Medulla oblongata (tissue), 1 donor: ENCODE measurements around the gene CCSER1.

ENCODE experiments used
- DNase-seq: peaks from one replicate; pipeline ENCODE4 v3.0.0-alpha.2; 2015; ENCODE audit errors: extremely low spot score

Gene CCSER1

GRCh38 chr4:90128961-90129495 is 1.8 kb downstream of the CCSER1 start:
- DNase-seq: no peak

DNA sequence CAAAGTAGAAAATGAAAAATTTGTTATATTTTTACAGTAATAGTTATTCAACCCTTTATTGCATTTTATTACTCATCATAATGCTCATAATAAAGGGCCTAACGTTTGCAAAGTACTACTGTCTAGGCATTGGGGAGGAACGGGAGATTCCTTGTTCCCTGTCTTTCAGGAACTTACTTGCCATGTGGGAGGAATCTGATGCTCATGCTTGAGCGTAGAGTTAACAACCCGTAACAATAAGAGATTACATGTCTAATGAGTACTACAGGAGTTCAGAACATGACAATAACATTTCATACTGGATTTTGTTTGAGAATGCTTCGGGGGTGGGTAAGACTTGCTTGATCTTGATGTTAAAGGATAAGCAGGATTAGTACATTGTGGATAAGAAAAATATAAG is 2.9 kb downstream of the CCSER1 start:
- DNase-seq: no peak

DNA sequence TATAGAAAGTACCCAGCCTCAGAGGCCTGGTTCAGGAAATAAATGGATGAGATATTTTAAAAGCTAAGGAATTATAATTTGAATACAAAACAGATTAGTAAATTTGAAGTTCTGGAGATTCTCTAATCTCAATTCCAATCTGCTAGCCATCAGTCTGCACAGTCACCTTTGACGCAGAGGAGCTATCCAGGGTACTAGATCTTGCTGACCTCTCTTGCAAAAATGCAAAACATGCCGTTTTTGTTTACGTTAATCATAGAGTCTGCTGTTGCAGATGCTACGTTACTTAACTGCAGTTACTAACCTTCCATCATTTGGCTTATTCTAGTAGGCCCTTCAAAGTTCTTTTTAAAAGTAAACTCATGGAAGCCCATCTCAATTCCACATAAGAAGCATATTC is 10.4 kb downstream of the CCSER1 start:
- no peak for DNase-seq

DNA sequence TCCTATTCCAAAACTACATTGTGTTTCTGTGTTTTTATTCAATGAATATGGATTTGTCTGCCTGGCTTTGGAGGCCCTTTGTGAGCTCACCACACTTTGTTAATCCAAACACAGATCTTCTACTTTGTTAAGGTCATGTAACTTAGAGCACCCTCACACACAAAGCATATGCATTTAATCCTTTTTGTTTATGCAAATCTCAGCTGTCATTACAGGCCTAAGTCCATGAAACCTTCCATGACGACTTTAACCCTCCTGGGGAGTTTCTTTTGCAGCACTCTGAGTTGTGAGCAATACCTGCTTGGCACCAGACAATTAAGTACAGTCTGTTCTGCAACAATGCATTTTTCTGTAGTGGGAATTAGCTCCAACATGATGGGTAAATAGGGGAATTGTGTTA is 14.9 kb downstream of the CCSER1 start:
- no peak for DNase-seq

DNA sequence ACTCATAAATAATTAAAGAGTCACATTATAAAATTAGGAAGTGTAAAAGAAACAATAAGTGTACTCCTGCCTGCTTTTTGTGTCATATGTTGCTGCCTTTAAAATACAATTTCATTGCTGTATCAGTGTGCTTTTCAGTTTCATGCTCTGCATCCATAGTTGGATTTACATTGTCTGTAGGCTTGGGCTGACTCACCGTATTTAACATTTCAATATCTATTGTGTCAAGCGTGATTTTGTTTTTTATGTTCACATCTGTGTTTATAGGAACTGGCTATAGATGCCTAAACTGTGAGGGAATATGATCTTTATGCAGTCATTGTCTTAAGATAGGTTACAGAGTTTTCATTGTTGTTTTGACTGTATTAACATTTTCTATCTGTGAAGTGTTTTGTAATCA is 18.1 kb downstream of the CCSER1 start:
- no peak for DNase-seq

- DNase-seq: no peak
These were observed 19.1 kb downstream of the CCSER1 start for GRCh38 chr4:90146306-90146705.

DNA sequence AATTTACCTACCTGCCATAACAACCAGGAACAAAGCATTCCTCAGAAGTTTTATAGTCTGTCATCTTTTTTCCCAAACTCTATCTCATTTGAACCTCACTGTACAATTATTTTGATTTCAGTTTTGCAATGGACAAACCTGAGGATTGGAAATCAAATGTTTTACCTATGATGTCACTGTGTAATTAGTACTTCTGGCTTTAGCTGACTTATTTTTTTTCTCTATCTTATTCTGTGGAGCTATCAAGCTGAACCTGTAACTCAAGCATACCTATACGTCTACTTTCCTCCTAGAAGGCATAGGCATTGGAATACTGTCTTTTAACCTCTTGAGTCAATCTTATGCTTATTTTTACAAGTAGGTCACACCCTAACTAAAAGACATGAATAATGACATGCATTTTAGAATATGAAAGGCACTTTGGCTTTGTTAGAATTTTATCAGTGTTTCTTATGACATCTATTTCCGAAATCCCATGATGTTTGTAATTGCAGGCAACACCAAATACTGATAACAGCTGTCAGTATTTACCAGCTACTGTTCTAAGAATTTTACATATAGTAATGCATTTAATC is 21.5 kb downstream of the CCSER1 start:
- DNase-seq: no peak

- DNase-seq: no peak
These were observed 24.8 kb downstream of the CCSER1 start for GRCh38 chr4:90152024-90152423.

DNA sequence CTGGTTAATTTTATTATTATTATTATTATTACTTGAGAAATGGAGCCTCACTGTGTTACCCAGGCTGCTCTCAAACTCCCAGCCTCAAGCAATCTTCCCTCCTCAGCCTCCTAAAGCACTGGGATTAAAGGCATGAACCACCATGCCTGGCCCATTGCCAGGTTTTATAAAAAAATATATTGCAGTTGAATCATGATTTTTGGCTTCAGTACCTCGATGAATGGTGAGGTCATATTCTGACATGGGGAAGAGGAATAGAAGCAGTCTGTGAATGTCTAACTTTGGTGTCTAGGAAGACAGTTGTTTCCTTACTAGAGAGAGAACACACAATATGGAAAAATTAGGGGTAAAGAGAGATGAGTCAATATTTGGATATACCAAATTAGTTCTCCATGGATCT is 32.0 kb downstream of the CCSER1 start:
- DNase-seq: no peak

DNA sequence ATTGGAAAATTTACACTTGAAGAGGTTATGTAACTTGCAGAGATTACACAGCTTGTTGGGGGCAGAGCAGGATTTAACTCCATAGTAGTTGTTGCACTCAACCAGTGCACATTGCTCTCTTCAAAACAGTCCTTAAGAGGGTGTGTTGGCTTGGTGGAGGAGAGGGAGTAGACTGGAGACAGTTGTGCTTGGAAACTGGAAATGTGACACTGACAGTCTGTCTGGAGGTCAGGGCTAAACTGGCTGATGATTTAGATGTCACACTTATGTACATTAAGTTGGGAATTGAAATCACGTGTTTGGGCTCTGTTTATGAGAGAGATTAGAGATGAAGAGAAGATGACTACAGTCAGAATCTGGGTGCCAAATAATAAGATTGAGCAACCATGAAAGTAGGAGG is 32.9 kb downstream of the CCSER1 start:
- no peak for DNase-seq

GRCh38 chr4:90162566-90162965 is 35.4 kb downstream of the CCSER1 start:
- no peak for DNase-seq

GRCh38 chr4:90163872-90164271 is 36.7 kb downstream of the CCSER1 start:
- DNase-seq: no peak

GRCh38 chr4:90165883-90166282 is 38.7 kb downstream of the CCSER1 start:
- no peak for DNase-seq

GRCh38 chr4:90171491-90171890 is 44.3 kb downstream of the CCSER1 start:
- DNase-seq: no peak

DNA sequence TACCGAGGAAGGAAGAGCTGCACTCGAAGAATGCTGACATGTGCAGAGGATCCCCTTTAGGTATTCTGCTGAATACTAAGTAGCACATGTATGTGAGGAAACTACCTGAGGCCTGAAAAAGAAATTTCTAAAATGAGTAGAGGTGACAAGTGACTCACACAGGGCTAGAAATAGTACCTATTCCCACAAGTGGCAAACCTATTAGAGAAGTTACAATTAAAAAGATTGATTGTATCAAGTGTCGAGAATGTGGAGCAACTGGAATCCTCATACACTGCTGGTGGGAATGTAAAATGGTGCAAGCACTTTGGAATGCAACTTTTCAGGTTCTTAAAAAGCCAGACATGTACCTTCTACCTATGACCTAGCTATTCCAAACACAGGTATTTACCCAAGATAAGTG is 47.4 kb downstream of the CCSER1 start:
- no peak for DNase-seq

- no peak for DNase-seq
These were observed 54.5 kb downstream of the CCSER1 start for GRCh38 chr4:90181644-90182043.

DNA sequence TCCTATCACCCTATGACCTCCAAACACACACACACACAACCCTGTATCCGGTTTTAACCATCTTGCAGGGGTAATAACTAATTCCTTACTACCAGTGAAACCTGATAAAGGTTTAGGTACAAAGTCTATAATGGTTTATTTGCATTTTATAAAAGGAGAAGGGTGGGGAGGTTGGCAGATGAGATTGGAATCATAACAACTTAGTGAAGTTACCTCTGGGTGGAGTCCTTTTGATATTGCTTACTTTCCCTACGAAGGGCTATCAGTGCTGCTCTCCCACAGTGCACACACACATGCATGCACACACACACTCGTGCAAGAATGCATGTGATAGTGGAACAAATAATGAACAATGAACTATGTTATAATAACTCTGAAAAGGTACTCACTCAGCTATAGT is 56.1 kb downstream of the CCSER1 start:
- no peak for DNase-seq

DNA sequence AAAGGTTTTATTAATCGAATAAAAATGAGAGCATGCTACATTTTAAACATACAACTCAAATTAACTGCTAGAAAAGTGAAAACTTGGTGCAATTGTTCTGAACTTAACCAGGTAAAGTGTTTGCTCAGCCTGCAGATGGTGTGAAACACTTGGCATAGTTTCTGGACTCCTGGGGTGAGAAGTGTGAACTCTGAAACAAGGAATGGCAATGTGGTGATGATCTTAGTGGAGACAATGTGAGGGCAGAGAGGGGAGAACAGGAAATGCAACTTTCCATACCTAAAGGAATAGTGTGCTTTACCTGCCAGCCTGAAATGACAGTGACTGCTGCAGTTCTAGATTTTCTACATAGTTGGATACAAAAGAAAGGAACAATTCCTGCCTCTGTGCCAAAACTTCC is 57.4 kb downstream of the CCSER1 start:
- DNase-seq: no peak

- no peak for DNase-seq
These were observed 58.2 kb downstream of the CCSER1 start for GRCh38 chr4:90185416-90185815.

GRCh38 chr4:90186229-90186628 is 59.0 kb downstream of the CCSER1 start:
- DNase-seq: no peak

- DNase-seq: no peak
These were observed 60.1 kb downstream of the CCSER1 start for GRCh38 chr4:90187148-90187884.

DNA sequence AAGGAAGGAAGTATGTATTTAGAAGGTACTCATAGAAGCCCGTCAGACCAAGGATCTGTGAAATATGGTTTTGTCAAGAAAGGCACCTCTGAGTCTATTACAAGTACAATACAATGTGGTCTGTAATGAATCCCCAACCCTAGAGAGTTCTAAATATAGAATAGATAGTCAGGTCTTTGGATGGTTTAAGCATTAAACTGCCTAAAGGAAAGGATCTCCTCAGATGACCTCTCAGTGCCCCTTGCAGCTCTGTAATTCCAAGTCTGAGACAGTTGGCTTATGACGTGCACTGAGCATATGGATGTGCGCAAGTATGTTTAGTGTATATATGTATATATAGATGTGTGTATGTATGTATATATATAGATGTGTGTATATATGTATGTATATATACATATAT is 62.0 kb downstream of the CCSER1 start:
- DNase-seq: no peak

DNA sequence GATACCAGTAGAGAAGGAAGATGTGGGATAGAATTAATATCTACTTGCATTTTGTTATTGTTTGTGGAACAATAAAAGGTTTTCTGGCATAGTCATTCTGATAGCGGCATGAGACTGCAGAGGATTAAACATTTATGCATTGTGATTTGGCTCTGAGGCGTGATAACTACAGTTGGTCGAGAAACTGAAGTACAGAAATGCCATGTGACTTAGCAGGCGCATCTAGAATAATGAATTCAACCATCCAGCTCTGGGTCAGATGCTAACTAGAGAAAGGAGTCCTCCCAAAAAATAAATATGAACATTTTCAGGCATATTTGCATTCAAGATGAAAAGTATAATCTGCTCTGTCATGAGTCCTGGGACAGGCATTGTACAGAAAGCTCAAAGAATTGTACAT is 62.8 kb downstream of the CCSER1 start:
- no peak for DNase-seq

- no peak for DNase-seq
These were observed 63.3 kb downstream of the CCSER1 start for GRCh38 chr4:90190525-90190924.
